ENCODE data around the gene UQCRFS1.

- no peak for TF ChIP-seq POLR2A (IDR thresholded peaks at IDR 0.05)
- TF ChIP-seq CTCF (IDR thresholded peaks at IDR 0.05) = no peak
Observed at GRCh38 chr19:29170554-29170953, 42.4 kb downstream of the UQCRFS1 start.
